WTC11 (cell line): Measurements from ENCODE around the gene SPC24. TPM values are rescaled to one million over a fixed set of nuclear protein-coding genes. Genes with fewer than 3 reads are reported as not detected.

Experiments
- ATAC-seq: fragments of 200-7000 bp; cut with Tn5 transposase; 2 replicates; pipeline ENCODE4 v1.10.0; 2021; ENCODE audit warnings: mild to moderate bottlenecking, moderate library complexity
- CTCF ChIA-PET: fragments of 300-600 bp; sonication (Branson Sonifier 250); formaldehyde crosslinking; loops from one replicate; lab custom pipeline; 2021; ENCODE audit warnings: antibody characterized with exemption; lab: Charles Lee
- POLR2A ChIA-PET: fragments of 350-600 bp; sonication (Branson Sonifier 250); formaldehyde crosslinking; loops from one replicate; lab custom pipeline; 2021; ENCODE audit warnings: antibody characterized with exemption; lab: Charles Lee
- DNase-seq: peaks from one replicate; pipeline ENCODE4 v3.0.0; 2021; ENCODE audit warnings: low spot score
- H3K27ac Mint-ChIP-seq: 2 replicates; pipeline ENCODE4 v1.8.0; 2021; ENCODE audit warnings: mixed read lengths
- H3K27me3 Mint-ChIP-seq: 2 replicates; pipeline ENCODE4 v1.8.0; 2021; ENCODE audit warnings: low read depth, mild to moderate bottlenecking, moderate library complexity, mixed read lengths
- H3K36me3 Mint-ChIP-seq: 2 replicates; pipeline ENCODE4 v1.8.0; 2021; ENCODE audit warnings: mixed read lengths
- H3K4me1 Mint-ChIP-seq: 2 replicates; pipeline ENCODE4 v1.8.0; 2022; ENCODE audit warnings: mixed read lengths
- H3K4me3 Mint-ChIP-seq: 2 replicates; pipeline ENCODE4 v1.8.0; 2021; ENCODE audit warnings: mild to moderate bottlenecking, moderate library complexity, mixed read lengths
- H3K9me3 Mint-ChIP-seq: 2 replicates; pipeline ENCODE4 v1.8.0; 2021; ENCODE audit warnings: mixed read lengths
- AR ChIP-seq: fragments of 250-450 bp; sonication (Bioruptor Pico); IDR thresholded peaks from 2 replicates; pipeline ENCODE4 v1.9.0; 2021; ENCODE audit warnings: mild to moderate bottlenecking
- E2F4 ChIP-seq: sonication (generic); formaldehyde crosslinking; IDR thresholded peaks from 2 replicates; pipeline ENCODE4 v1.8.1; 2022; ENCODE audit warnings: low read depth, mild to moderate bottlenecking, moderate library complexity, missing genetic modification reagents, borderline replicate concordance
- ELF4 ChIP-seq: sonication (generic); formaldehyde crosslinking; IDR thresholded peaks from 2 replicates; pipeline ENCODE4 v1.8.1; 2022; ENCODE audit warnings: low read depth, mild to moderate bottlenecking, moderate library complexity, missing genetic modification reagents
- ETV6 ChIP-seq: sonication (generic); formaldehyde crosslinking; IDR thresholded peaks from 2 replicates; pipeline ENCODE4 v1.8.1; 2022; ENCODE audit warnings: mild to moderate bottlenecking, missing genetic modification reagents
- FOXP4 ChIP-seq: sonication (generic); formaldehyde crosslinking; IDR thresholded peaks from 2 replicates; pipeline ENCODE4 v1.8.0; 2022; ENCODE audit warnings: mild to moderate bottlenecking, missing genetic modification reagents
- GRHL2 ChIP-seq: fragments of 250-450 bp; sonication (Bioruptor Pico); IDR thresholded peaks from 2 replicates; pipeline ENCODE4 v1.8.0; 2022; ENCODE audit warnings: mild to moderate bottlenecking, moderate library complexity; ENCODE audit not compliant: insufficient replicate concordance, severe bottlenecking
- MLX ChIP-seq: sonication (generic); formaldehyde crosslinking; IDR thresholded peaks from 2 replicates; pipeline ENCODE4 v1.8.1; 2023; ENCODE audit warnings: mild to moderate bottlenecking, missing genetic modification reagents, moderate library complexity
- NFATC4 ChIP-seq: fragments of 250-450 bp; sonication (Bioruptor Pico); IDR thresholded peaks from 2 replicates; pipeline ENCODE4 v1.9.0; 2021; ENCODE audit warnings: mild to moderate bottlenecking
- NFYB ChIP-seq: sonication (generic); formaldehyde crosslinking; conservative IDR thresholded peaks from 2 replicates; pipeline ENCODE4 v1.8.0; 2022; ENCODE audit warnings: low read depth, missing genetic modification reagents
- NR2C2 ChIP-seq: sonication (generic); formaldehyde crosslinking; IDR thresholded peaks from 2 replicates; pipeline ENCODE4 v1.8.0; 2022; ENCODE audit warnings: mild to moderate bottlenecking, missing genetic modification reagents
- RELA ChIP-seq: sonication (generic); formaldehyde crosslinking; IDR thresholded peaks from 2 replicates; pipeline ENCODE4 v1.8.1; 2022; ENCODE audit warnings: missing genetic modification reagents, mild to moderate bottlenecking, borderline replicate concordance
- SP1 ChIP-seq: sonication (generic); formaldehyde crosslinking; conservative IDR thresholded peaks from 2 replicates; pipeline ENCODE4 v1.8.1; 2022; ENCODE audit warnings: missing genetic modification reagents
- USF1 ChIP-seq: sonication (generic); formaldehyde crosslinking; IDR thresholded peaks from 2 replicates; pipeline ENCODE4 v1.8.0; 2022; ENCODE audit warnings: mild to moderate bottlenecking, missing genetic modification reagents
- ZBTB21 ChIP-seq: sonication (generic); formaldehyde crosslinking; IDR thresholded peaks from 2 replicates; pipeline ENCODE4 v1.8.1; 2023; ENCODE audit warnings: mild to moderate bottlenecking, missing genetic modification reagents, borderline replicate concordance
- ZNF121 ChIP-seq: sonication (generic); formaldehyde crosslinking; IDR thresholded peaks from 2 replicates; pipeline ENCODE4 v1.8.0; 2023; ENCODE audit warnings: missing genetic modification reagents
- ZNF396 ChIP-seq: fragments of 250-450 bp; sonication (Bioruptor Pico); IDR thresholded peaks from 2 replicates; pipeline ENCODE4 v1.8.0; 2021; ENCODE audit warnings: mild to moderate bottlenecking, moderate library complexity, borderline replicate concordance
- total RNA-seq: library from RNA; stranded (reverse); gene quantifications from 3 replicates; pipeline ENCODE4 v1.2.3, GENCODE V29; 2021
- TF ChIP-seq, protein P1 (sequence below): fragments of 250-450 bp; sonication (Bioruptor Pico); IDR thresholded peaks from 2 replicates; pipeline ENCODE4 v2.1.2; 2022; ENCODE audit warnings: mild to moderate bottlenecking, moderate library complexity
- TF ChIP-seq, protein P2 (sequence below): sonication (generic); formaldehyde crosslinking; IDR thresholded peaks from 2 replicates; pipeline ENCODE4 v1.8.1; 2022; ENCODE audit warnings: low read depth, missing genetic modification reagents, borderline replicate concordance
- TF ChIP-seq, protein P3 (sequence below): sonication (generic); formaldehyde crosslinking; IDR thresholded peaks from 2 replicates; pipeline ENCODE4 v1.8.0; 2023; ENCODE audit warnings: missing genetic modification reagents
- TF ChIP-seq, protein P4 (sequence below): fragments of 200-600 bp; IDR thresholded peaks from 2 replicates; pipeline ENCODE4 v1.8.0; 2022; ENCODE audit warnings: antibody characterized with exemption
- TF ChIP-seq, protein P5 (sequence below): fragments of 250-450 bp; sonication (Bioruptor Pico); IDR thresholded peaks from 2 replicates; pipeline ENCODE4 v1.9.0; 2021; ENCODE audit warnings: mild to moderate bottlenecking

SPC24 gene
- total RNA-seq, 1 experiment from 2014 or later = 62.2 TPM

DNA sequence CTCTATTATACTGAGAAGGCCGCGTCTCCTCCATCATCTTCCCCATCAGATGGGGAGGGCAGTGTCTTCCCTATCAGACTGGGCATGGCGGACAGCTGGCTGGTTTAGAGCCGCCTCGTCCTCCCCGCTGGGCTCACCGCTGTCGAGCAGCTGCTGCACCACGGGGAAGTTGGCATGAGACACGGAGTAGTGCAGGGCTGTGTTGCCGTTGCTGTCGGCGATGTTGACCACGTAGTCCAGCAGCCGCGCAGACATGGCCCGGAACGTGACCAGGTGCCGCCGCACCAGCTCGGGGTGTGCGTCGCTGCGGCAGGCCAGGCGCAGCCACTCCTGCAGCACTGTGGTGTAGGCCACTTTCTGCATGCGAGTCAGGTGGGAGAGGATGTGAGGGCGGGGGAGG, 18.8 kb upstream of the SPC24 start:
- H3K27ac Mint-ChIP-seq = no peak overlapping the region
- no peaks in the 10 kb centered on the region for H3K9me3 Mint-ChIP-seq
- H3K27me3 Mint-ChIP-seq = no peaks in the 10 kb centered on the region
- ChIA-PET CTCF (no interaction called here), POLR2A (no interaction called here)
- no peak for DNase-seq
- ATAC-seq = no peak
- H3K4me3 Mint-ChIP-seq = no peak overlapping the region
- H3K4me1 Mint-ChIP-seq = no peaks in the 10 kb centered on the region
- TF ChIP-seq E2F4 = no peak
- TF ChIP-seq FOXP4 = 0 out of 2 replicates have a peak, but pooled peaks have one; percentile 14
- TF ChIP-seq, protein P1, sequence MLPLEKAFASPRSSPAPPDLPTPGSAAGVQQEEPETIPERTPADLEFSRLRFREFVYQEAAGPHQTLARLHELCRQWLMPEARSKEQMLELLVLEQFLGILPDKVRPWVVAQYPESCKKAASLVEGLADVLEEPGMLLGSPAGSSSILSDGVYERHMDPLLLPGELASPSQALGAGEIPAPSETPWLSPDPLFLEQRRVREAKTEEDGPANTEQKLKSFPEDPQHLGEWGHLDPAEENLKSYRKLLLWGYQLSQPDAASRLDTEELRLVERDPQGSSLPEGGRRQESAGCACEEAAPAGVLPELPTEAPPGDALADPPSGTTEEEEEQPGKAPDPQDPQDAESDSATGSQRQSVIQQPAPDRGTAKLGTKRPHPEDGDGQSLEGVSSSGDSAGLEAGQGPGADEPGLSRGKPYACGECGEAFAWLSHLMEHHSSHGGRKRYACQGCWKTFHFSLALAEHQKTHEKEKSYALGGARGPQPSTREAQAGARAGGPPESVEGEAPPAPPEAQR (CRISPR knock-in tag) = no peak
- no peak for TF ChIP-seq ZNF121 (CRISPR knock-in tag)
- no peak for TF ChIP-seq MLX (CRISPR knock-in tag)
- no peak for TF ChIP-seq ZNF396 (CRISPR knock-in tag)
- TF ChIP-seq ZBTB21 (CRISPR knock-in tag) = no peak
- peaks cover 20% of the 10 kb centered on the region for H3K36me3 Mint-ChIP-seq

- CTCF ChIA-PET = no interaction called here
- Mint-ChIP-seq H3K4me3 (no peak overlapping the region), H3K27ac (no peak overlapping the region), H3K36me3 (peaks cover 20% of the 10 kb centered on the region), H3K9me3 (no peaks in the 10 kb centered on the region), H3K27me3 (no peaks in the 10 kb centered on the region), H3K4me1 (no peaks in the 10 kb centered on the region)
- DNase-seq = no peak
- POLR2A ChIA-PET = no interaction called here
- ATAC-seq = no peak
- TF ChIP-seq, protein P2, sequence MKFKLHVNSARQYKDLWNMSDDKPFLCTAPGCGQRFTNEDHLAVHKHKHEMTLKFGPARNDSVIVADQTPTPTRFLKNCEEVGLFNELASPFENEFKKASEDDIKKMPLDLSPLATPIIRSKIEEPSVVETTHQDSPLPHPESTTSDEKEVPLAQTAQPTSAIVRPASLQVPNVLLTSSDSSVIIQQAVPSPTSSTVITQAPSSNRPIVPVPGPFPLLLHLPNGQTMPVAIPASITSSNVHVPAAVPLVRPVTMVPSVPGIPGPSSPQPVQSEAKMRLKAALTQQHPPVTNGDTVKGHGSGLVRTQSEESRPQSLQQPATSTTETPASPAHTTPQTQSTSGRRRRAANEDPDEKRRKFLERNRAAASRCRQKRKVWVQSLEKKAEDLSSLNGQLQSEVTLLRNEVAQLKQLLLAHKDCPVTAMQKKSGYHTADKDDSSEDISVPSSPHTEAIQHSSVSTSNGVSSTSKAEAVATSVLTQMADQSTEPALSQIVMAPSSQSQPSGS (CRISPR knock-in tag) = no peak
- TF ChIP-seq AR (CRISPR knock-in tag) (no peak), RELA (CRISPR knock-in tag) (no peak), ZNF396 (CRISPR knock-in tag) (no peak), NFATC4 (CRISPR knock-in tag) (no peak), NR2C2 (CRISPR knock-in tag) (no peak), ELF4 (CRISPR knock-in tag) (no peak), ETV6 (CRISPR knock-in tag) (no peak), GRHL2 (CRISPR knock-in tag) (no peak), SP1 (CRISPR knock-in tag) (no peak), NFYB (CRISPR knock-in tag) (no peak), USF1 (CRISPR knock-in tag) (no peak)
- TF ChIP-seq, protein P3, sequence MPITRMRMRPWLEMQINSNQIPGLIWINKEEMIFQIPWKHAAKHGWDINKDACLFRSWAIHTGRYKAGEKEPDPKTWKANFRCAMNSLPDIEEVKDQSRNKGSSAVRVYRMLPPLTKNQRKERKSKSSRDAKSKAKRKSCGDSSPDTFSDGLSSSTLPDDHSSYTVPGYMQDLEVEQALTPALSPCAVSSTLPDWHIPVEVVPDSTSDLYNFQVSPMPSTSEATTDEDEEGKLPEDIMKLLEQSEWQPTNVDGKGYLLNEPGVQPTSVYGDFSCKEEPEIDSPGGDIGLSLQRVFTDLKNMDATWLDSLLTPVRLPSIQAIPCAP (CRISPR knock-in tag) = no peak
- TF ChIP-seq, protein P4, sequence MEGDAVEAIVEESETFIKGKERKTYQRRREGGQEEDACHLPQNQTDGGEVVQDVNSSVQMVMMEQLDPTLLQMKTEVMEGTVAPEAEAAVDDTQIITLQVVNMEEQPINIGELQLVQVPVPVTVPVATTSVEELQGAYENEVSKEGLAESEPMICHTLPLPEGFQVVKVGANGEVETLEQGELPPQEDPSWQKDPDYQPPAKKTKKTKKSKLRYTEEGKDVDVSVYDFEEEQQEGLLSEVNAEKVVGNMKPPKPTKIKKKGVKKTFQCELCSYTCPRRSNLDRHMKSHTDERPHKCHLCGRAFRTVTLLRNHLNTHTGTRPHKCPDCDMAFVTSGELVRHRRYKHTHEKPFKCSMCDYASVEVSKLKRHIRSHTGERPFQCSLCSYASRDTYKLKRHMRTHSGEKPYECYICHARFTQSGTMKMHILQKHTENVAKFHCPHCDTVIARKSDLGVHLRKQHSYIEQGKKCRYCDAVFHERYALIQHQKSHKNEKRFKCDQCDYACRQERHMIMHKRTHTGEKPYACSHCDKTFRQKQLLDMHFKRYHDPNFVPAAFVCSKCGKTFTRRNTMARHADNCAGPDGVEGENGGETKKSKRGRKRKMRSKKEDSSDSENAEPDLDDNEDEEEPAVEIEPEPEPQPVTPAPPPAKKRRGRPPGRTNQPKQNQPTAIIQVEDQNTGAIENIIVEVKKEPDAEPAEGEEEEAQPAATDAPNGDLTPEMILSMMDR = no peak
- TF ChIP-seq, protein P5, sequence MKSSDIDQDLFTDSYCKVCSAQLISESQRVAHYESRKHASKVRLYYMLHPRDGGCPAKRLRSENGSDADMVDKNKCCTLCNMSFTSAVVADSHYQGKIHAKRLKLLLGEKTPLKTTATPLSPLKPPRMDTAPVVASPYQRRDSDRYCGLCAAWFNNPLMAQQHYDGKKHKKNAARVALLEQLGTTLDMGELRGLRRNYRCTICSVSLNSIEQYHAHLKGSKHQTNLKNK (CRISPR knock-in tag) = no peak
Measured at GRCh38 chr19:11173516-11174155, 18.1 kb upstream of the SPC24 start.
